CD4-positive, CD25-positive, alpha-beta regulatory T cell (primary cell): ENCODE measurements around the gene CSMD2. TPM values are rescaled to one million over a fixed set of nuclear protein-coding genes. Genes with fewer than 3 reads are reported as not detected.

Experiments
- ATAC-seq, 2 donors: fragments of 150-1000 bp; cut with Tn5 transposase; one replicate each; pipeline ENCODE4 v1.10.0; 2021; ENCODE audit warnings: low read depth in 2 of 2, moderate number of reproducible peaks in 2 of 2, moderate library complexity in 1 of 2
- DNase-seq, 3 donors: peaks; one replicate each; pipeline versions ENCODE4 v3.0.0 to v3.0.0-alpha.2; 2012 to 2022; ENCODE audit warnings: mixed read lengths in 1 of 3
- H3K27ac ChIP-seq: one replicate; pipeline ENCODE4 v1.7.0; 2013; ENCODE audit warnings: mild to moderate bottlenecking, low read length; ENCODE audit not compliant: insufficient read depth, poor library complexity, severe bottlenecking
- H3K27me3 ChIP-seq: one replicate; pipeline ENCODE4 v1.7.0; 2013; ENCODE audit warnings: low read length; ENCODE audit not compliant: control insufficient read depth, insufficient read depth
- H3K36me3 ChIP-seq: one replicate; pipeline ENCODE4 v1.7.0; 2013; ENCODE audit warnings: mild to moderate bottlenecking, low read length, moderate library complexity; ENCODE audit not compliant: control insufficient read depth, insufficient read depth
- H3K4me1 ChIP-seq: 2 replicates; pipeline ENCODE4 v1.7.0; 2013; ENCODE audit warnings: mild to moderate bottlenecking, low read length; ENCODE audit not compliant: insufficient read depth, control insufficient read depth, poor library complexity, severe bottlenecking
- H3K4me3 ChIP-seq: one replicate; pipeline ENCODE4 v1.7.0; 2013; ENCODE audit warnings: low read depth, mild to moderate bottlenecking, low read length, moderate library complexity
- H3K9me3 ChIP-seq, 2 experiments: 1 replicate in 1 of 2; 2 replicates in 1 of 2; pipeline ENCODE4 v1.7.0; 2013; ENCODE audit warnings: low read length in 2 of 2, mild to moderate bottlenecking in 1 of 2, moderate library complexity in 1 of 2; ENCODE audit not compliant: control insufficient read depth in 2 of 2
- H3K27ac Mint-ChIP-seq, 3 donors: one replicate each; pipeline ENCODE4 v1.8.0; 2020 to 2022; ENCODE audit warnings: mild to moderate bottlenecking in 3 of 3, mixed read lengths in 3 of 3, moderate library complexity in 2 of 3
- H3K27me3 Mint-ChIP-seq: one replicate; pipeline ENCODE4 v1.8.0; 2022; ENCODE audit warnings: mild to moderate bottlenecking, mixed read lengths
- H3K36me3 Mint-ChIP-seq: one replicate; pipeline ENCODE4 v1.8.0; 2020; ENCODE audit warnings: mixed read lengths
- H3K4me1 Mint-ChIP-seq, 4 donors: one replicate each; pipeline ENCODE4 v1.8.0; 2020 to 2022; ENCODE audit warnings: mixed read lengths in 4 of 4, mild to moderate bottlenecking in 1 of 4
- H3K4me3 Mint-ChIP-seq, 4 donors: one replicate each; pipeline ENCODE4 v1.8.0; 2020 to 2022; ENCODE audit warnings: mild to moderate bottlenecking in 4 of 4, mixed read lengths in 4 of 4, moderate library complexity in 3 of 4
- H3K9me3 Mint-ChIP-seq, 7 donors: one replicate each; pipeline ENCODE4 v1.8.0; 2020 to 2022; ENCODE audit warnings: mixed read lengths in 7 of 7, mild to moderate bottlenecking in 3 of 7, moderate library complexity in 2 of 7
- polyA plus RNA-seq, 4 donors: library from polyadenylated mRNA; unstranded; fragments of 300-500 nt; fragmentation: Illumina TruSeq; gene quantifications; one replicate each; pipeline ENCODE4 v1.2.3, GENCODE V29; 2021
- total RNA-seq: library from RNA; stranded (reverse); gene quantifications from one replicate; pipeline ENCODE4 v1.2.3, GENCODE V29; 2022

The CSMD2 gene
- total and polyA plus RNA-seq, 5 donors from 2014 or later = not detected

GRCh38 chr1:34149501-34149900 lies 15.5 kb downstream of the CSMD2 start:
- H3K27me3 ChIP-seq = peaks cover 2% of the 10 kb centered on the region
- no peaks in the 10 kb centered on the region for H3K4me1 ChIP-seq
- peak overlapping the region in 1 of 3 donors; percentile 10 for H3K27ac Mint-ChIP-seq
- H3K27me3 Mint-ChIP-seq = peaks cover 15% of the 10 kb centered on the region
- H3K36me3 ChIP-seq = no peaks in the 10 kb centered on the region
- H3K36me3 Mint-ChIP-seq = no peaks in the 10 kb centered on the region
- no peak overlapping the region for H3K4me3 Mint-ChIP-seq
- H3K9me3 ChIP-seq = no peaks in the 10 kb centered on the region
- DNase-seq = no peak
- H3K9me3 Mint-ChIP-seq = peaks cover 0 to 2% (median 0%) of the 10 kb centered on the region in 7 donors
- H3K4me1 Mint-ChIP-seq = no peaks in the 10 kb centered on the region
- no peak overlapping the region for H3K27ac ChIP-seq
- H3K4me3 ChIP-seq = no peak overlapping the region
- no peak for ATAC-seq

DNA sequence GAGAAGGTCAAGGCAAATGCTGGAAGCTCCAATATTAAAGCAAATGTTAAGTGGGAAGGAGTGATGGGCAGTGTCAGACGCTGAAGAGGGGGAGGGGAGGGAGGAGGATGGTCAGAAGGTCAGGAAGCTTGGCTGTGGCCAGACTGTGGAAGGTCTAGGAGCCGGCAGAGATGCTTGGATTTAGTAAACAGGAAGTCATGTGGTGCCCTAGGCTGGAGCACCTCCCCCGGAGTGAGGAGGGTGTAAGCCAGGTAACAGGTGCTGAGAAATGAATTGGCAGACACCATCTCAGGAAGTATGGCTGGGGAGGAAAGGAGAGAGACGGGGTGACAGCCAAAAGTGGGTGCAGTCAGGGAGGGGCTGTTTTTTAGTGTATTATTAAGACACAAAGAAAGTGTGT lies 17.7 kb downstream of the CSMD2 start:
- Mint-ChIP-seq H3K27me3 (peaks cover 11% of the 10 kb centered on the region), H3K4me3 (no peak overlapping the region), H3K4me1 (no peaks in the 10 kb centered on the region), H3K36me3 (no peaks in the 10 kb centered on the region), H3K9me3 (no peaks in the 10 kb centered on the region), H3K27ac (no peak overlapping the region)
- Histone ChIP-seq H3K36me3 (no peaks in the 10 kb centered on the region), H3K4me1 (no peaks in the 10 kb centered on the region), H3K4me3 (no peak overlapping the region), H3K27me3 (no peaks in the 10 kb centered on the region), H3K27ac (no peak overlapping the region), H3K9me3 (no peaks in the 10 kb centered on the region)
- DNase-seq (no peak), ATAC-seq (no peak)

- Mint-ChIP-seq H3K4me1 (no peaks in the 10 kb centered on the region), H3K27ac (no peak overlapping the region), H3K9me3 (peaks cover 0 to 2% (median 0%) of the 10 kb centered on the region in 7 donors), H3K27me3 (peaks cover 5% of the 10 kb centered on the region), H3K36me3 (no peaks in the 10 kb centered on the region), H3K4me3 (no peak overlapping the region)
- Histone ChIP-seq H3K9me3 (no peaks in the 10 kb centered on the region), H3K4me1 (no peaks in the 10 kb centered on the region), H3K4me3 (no peak overlapping the region), H3K27ac (no peak overlapping the region), H3K36me3 (no peaks in the 10 kb centered on the region), H3K27me3 (no peaks in the 10 kb centered on the region)
- no peak for DNase-seq
- ATAC-seq = no peak
Measured at GRCh38 chr1:34144766-34145165, 20.3 kb downstream of the CSMD2 start.

- H3K36me3 Mint-ChIP-seq = no peaks in the 10 kb centered on the region
- no peak overlapping the region for H3K4me3 Mint-ChIP-seq
- H3K27ac ChIP-seq = no peak overlapping the region
- ATAC-seq = no peak
- peaks cover 5% of the 10 kb centered on the region for H3K27me3 Mint-ChIP-seq
- no peaks in the 10 kb centered on the region for H3K4me1 ChIP-seq
- H3K36me3 ChIP-seq = no peaks in the 10 kb centered on the region
- no peak overlapping the region for H3K4me3 ChIP-seq
- H3K4me1 Mint-ChIP-seq = no peaks in the 10 kb centered on the region
- peaks cover 0 to 2% (median 0%) of the 10 kb centered on the region in 7 donors for H3K9me3 Mint-ChIP-seq
- H3K9me3 ChIP-seq = no peaks in the 10 kb centered on the region
- DNase-seq = no peak
- no peaks in the 10 kb centered on the region for H3K27me3 ChIP-seq
- H3K27ac Mint-ChIP-seq = no peak overlapping the region
Measured at GRCh38 chr1:34143975-34144374, 21.1 kb downstream of the CSMD2 start.

DNA sequence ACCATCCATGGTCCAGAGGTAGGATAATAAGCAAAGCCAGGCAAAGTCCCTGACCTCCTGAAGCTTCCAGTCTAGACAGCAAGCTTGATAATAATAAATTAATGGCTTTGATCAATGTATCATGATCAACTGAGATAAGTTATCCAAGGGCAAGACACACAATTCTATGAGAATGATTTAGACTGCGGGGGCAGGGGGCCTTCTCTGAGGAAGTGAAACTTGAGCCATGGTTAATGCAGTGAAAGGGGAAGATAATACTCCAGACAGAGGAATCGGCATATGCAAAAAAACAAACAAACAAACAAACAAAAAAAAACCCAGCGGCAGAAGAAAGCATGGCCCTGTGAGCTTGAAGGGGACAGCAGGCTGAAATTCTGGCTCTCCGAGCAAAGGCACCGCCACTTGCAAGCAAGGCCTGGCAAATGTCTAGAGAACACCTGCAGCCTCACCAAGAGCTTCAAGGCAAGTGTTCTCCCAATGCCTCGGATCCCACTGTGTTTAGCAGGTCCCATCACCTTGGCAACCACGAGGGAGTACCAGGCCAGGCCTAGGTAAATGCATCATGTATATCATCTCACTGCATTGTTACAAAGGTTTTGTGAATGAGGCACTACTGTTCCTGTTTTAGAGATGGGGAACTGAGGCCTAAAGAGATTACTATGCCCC lies 24.9 kb downstream of the CSMD2 start:
- peaks cover 5% of the 10 kb centered on the region for H3K27me3 Mint-ChIP-seq
- H3K4me1 ChIP-seq = no peaks in the 10 kb centered on the region

GRCh38 chr1:34137411-34137810 lies 27.6 kb downstream of the CSMD2 start:
- no peaks in the 10 kb centered on the region for H3K36me3 ChIP-seq
- H3K9me3 ChIP-seq = no peaks in the 10 kb centered on the region
- no peak overlapping the region for H3K4me3 ChIP-seq
- DNase-seq (no peak), ATAC-seq (no peak)
- H3K27me3 Mint-ChIP-seq = no peaks in the 10 kb centered on the region
- no peaks in the 10 kb centered on the region for H3K4me1 ChIP-seq
- H3K9me3 Mint-ChIP-seq = peaks cover 0 to 2% (median 0%) of the 10 kb centered on the region in 7 donors
- H3K27ac ChIP-seq = no peak overlapping the region
- H3K36me3 Mint-ChIP-seq = no peaks in the 10 kb centered on the region
- no peaks in the 10 kb centered on the region for H3K4me1 Mint-ChIP-seq
- H3K4me3 Mint-ChIP-seq = no peak overlapping the region
- H3K27me3 ChIP-seq = peaks cover 2% of the 10 kb centered on the region
- no peak overlapping the region for H3K27ac Mint-ChIP-seq

More for the DNA sequence above, 24.9 kb downstream of the CSMD2 start:
- Mint-ChIP-seq H3K36me3 (no peaks in the 10 kb centered on the region), H3K27ac (no peak overlapping the region), H3K4me3 (no peak overlapping the region), H3K4me1 (no peaks in the 10 kb centered on the region), H3K9me3 (peaks cover 0 to 2% (median 0%) of the 10 kb centered on the region in 7 donors)
- Histone ChIP-seq H3K4me3 (no peak overlapping the region), H3K9me3 (no peaks in the 10 kb centered on the region), H3K27ac (no peak overlapping the region), H3K36me3 (no peaks in the 10 kb centered on the region), H3K27me3 (no peaks in the 10 kb centered on the region)
- DNase-seq (no peak), ATAC-seq (no peak)

DNA sequence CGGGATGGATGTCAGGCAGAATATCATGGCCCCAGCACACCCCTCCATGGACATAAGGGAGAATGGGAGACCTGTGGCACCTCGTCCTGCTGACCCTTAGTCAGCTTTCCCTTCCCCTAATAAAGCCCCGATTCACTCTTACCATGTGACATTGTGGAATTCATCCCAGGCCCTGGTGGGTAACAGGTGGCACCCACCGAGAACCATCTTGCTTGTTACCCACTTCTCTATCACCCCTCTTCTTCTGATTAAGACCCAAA lies 32.9 kb downstream of the CSMD2 start:
- peaks cover 2% of the 10 kb centered on the region for H3K27me3 ChIP-seq
- H3K4me3 ChIP-seq = no peak overlapping the region
- H3K36me3 ChIP-seq = no peaks in the 10 kb centered on the region
- no peak overlapping the region for H3K27ac ChIP-seq
- H3K27me3 Mint-ChIP-seq = peaks cover 12% of the 10 kb centered on the region
- H3K4me3 Mint-ChIP-seq = no peak overlapping the region
- H3K27ac Mint-ChIP-seq = peak overlapping the region in 1 of 3 donors; percentile 26
- no peaks in the 10 kb centered on the region for H3K9me3 ChIP-seq
- no peak for ATAC-seq
- no peak for DNase-seq
- no peaks in the 10 kb centered on the region for H3K4me1 ChIP-seq
- no peaks in the 10 kb centered on the region for H3K36me3 Mint-ChIP-seq
- H3K9me3 Mint-ChIP-seq = no peaks in the 10 kb centered on the region
- H3K4me1 Mint-ChIP-seq = no peaks in the 10 kb centered on the region

GRCh38 chr1:34131396-34132160 lies 33.5 kb downstream of the CSMD2 start:
- Histone ChIP-seq H3K27me3 (peaks cover 2% of the 10 kb centered on the region), H3K36me3 (no peaks in the 10 kb centered on the region), H3K4me3 (no peak overlapping the region), H3K9me3 (no peaks in the 10 kb centered on the region), H3K27ac (no peak overlapping the region), H3K4me1 (no peaks in the 10 kb centered on the region)
- ATAC-seq = no peak
- peak overlapping the region in 1 of 4 donors; percentile 14 for H3K4me3 Mint-ChIP-seq
- H3K9me3 Mint-ChIP-seq = peaks cover 0 to 2% (median 0%) of the 10 kb centered on the region in 7 donors
- no peaks in the 10 kb centered on the region for H3K36me3 Mint-ChIP-seq
- peaks cover 12% of the 10 kb centered on the region for H3K27me3 Mint-ChIP-seq
- no peaks in the 10 kb centered on the region for H3K4me1 Mint-ChIP-seq
- no peak overlapping the region for H3K27ac Mint-ChIP-seq
- DNase-seq = no peak
